Panc1 (cell line): ENCODE data around the gene LRRC9.

Experiments used
- CTCF ChIP-seq: fragments of 450-650 bp; IDR thresholded peaks from 2 replicates; pipeline ENCODE4 v1.5.1; 2017; ENCODE audit warnings: mild to moderate bottlenecking
- POLR2AphosphoS5 ChIP-seq: IDR thresholded peaks from 2 replicates; pipeline ENCODE4 v1.6.1; 2012; ENCODE audit warnings: mild to moderate bottlenecking, low read depth, low read length, moderate library complexity
- REST ChIP-seq, 2 experiments: IDR thresholded peaks; 2 replicates each; pipeline ENCODE4 v1.6.1; 2011 to 2012; ENCODE audit warnings: low read depth in 2 of 2, control low read depth in 1 of 2, low read length in 1 of 2, mild to moderate bottlenecking in 1 of 2, moderate library complexity in 1 of 2; ENCODE audit not compliant: insufficient read depth in 1 of 2
- TCF7L2 ChIP-seq: IDR thresholded peaks from 2 replicates; pipeline ENCODE4 v1.6.1; 2011; ENCODE audit warnings: mild to moderate bottlenecking, low read depth, low read length, inconsistent platforms

- TF ChIP-seq CTCF (no peak), TCF7L2 (no peak), REST (IDR thresholded peaks at IDR 0.05; ENCODE audit: insufficient read depth in 1 of 2, low read depth in 2 of 2, low read length in 1 of 2) (no peak), POLR2AphosphoS5 (no peak)
Measured at GRCh38 chr14:60095231-60095630, 175.3 kb downstream of the LRRC9 start.
